Stimulated activated CD4-positive, alpha-beta T cell treated with anti-CD3 and anti-CD28 coated beads, Interleukin-4, amount 100 ng/mL, for 48 hours (primary cell): ENCODE data around the gene AMFR.

Experiments used
- DNase-seq, 2 donors: peaks; one replicate each; pipeline ENCODE4 v3.0.0-alpha.2; 2020; ENCODE audit warnings: low read depth in 2 of 2

Gene AMFR

GRCh38 chr16:56363181-56363716, 62.1 kb downstream of the AMFR start:
- DNase-seq = no peak

DNA sequence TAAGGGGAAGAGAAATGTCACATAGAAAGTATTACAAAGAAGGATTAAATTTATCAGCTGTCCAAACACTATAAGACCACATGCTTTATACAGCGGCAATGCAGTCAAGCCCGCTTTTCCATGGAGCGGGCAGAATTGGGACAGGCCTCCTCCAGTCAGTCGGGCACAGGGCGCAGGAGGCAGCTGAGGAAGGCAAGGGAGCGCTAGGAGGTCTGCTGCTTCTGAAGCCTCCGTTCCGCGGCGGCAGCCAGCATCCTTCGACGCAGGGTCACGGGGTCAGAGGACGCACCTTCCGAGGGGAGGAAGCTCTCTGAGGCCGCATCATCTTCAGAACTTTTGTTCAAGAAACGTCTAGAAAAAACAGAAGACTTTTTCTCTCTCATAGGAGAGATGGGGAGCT, 62.6 kb downstream of the AMFR start:
- DNase-seq = no peak

GRCh38 chr16:56362057-56362655, 63.2 kb downstream of the AMFR start:
- no peak for DNase-seq

GRCh38 chr16:56360117-56361008, 65.0 kb downstream of the AMFR start:
- DNase-seq = no peak

DNA sequence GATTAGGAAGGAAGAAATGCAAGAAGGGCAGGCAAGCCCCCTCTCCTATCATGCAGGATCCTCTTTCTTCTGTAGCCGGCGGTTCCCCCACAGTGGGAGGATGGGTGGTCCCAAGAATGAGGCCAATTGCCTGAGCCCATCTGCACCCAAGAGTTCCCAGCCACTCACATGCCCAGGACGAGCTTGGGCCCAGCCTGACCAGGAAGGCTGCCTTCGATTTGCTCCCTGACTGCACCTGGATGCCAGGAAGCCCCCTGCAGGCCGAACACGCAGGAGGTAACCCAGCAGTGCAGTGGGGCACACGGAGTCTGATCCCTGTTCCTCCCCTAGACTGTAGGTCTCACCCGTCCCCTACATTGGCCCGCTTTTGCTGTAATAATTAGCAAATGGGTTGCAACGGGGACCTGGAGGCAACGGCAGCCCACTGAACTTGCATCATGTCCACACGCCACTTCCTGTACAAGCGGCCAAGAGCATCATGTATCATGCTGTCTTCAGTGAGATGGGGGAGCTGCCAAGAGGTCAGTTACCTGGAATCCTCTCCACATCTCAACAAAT, 67.5 kb downstream of the AMFR start:
- DNase-seq = no peak

DNA sequence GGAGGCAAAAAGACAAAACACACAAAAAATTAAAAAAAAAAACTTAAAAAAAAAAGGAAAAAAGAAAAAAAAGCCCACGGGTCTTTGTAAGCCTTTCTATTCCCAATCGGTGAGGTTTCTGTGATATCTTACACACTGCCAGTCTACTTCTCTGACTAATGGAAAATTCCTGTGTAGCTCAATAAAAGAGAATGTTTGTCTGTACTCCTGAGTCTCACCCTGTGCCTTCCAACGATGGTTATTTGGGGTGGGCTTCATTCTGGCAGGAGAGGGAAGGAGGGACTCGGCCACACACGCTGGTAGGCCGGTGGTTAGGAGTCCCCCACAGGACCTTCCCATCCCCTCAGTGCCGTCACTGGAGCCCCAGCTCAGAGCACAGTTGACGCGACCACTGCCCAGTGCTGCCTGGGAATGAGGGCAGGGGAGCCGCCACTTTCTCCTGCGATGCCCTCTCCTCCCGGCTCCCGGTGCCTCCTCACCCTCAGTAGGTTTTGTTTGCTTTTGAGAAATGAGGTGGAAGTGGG, 68.0 kb downstream of the AMFR start:
- DNase-seq = no peak

GRCh38 chr16:56356276-56357240, 68.8 kb downstream of the AMFR start:
- peak; percentile 35 to 44 for DNase-seq

DNA sequence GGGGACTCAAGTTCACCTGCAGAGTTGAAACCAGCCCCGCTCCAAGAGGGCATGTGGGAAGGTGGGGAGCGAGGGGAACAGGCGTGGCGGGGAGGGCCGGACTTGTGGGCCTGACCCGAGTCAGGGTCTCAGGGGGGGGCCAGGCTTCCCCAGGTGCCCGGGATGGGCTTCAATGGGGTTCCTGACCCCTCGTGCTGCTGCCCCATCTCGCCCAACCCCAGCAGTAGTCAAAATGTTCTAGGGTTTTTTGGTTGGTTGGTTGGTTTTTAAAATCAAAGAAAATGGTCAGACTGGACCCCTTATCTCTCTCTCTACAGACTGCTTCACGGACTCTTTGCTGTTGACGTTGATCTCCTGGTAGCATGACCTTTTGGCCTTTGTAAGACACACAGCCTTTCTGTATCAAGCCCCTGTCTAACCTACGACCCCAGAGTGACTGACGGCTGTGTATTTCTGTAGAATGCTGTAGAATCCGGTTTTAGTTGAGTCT, 69.5 kb downstream of the AMFR start:
- no peak for DNase-seq

DNA sequence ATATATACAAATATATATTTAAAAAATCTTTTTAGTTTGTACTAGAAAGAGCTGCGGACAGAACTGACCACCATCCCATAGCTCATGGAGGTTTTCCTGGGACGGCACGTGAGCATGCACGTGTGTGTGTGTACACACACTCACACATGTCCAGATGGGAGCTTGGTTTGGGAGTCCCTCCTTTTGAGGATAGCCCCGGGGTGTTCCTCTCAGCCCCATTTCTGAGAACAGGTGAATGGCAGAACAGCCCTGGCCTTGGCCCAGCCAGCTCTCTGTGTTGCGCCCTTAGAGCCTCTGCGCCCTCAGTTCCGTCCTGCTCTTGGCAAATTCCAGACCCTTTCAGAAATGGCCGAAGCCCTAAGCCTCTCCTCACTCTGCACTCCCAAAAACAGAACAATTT, 70.1 kb downstream of the AMFR start:
- no peak for DNase-seq

DNA sequence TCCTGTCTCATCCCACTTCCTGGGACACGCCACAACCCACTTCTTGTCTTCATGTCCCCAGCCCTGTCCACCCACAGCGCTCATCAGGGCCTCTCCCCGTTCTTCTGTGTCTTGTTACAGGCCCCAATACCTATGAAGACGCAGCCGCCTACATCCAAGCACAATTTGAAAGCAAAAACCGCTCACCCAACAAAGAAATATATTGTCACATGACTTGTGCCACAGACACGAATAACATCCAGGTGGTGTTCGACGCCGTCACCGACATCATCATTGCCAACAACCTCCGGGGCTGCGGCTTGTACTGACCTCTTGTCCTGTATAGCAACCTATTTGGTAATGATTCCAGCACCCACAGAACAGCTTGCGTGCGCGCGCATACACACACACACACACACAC, 70.6 kb downstream of the AMFR start:
- DNase-seq = no peak

DNA sequence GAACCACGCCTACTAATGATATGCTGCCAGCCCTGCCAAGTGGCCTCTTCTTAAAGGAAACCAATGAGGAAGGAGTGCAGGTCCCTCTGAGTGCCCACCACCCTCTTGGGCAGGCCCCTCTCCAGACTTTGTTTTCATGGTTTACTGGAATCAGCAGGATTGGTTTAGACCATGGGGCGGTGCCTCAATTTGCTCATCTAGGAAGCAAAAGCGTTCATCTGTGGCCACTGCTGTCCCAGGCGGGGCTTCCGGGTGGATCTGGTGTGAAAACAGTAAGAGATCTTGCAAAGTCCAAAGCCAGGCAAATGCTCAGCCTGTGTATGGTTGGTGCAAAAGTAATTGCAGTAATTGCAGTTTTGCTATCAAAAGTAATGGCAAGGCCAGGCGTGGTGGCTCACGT, 71.3 kb downstream of the AMFR start:
- DNase-seq = no peak

DNA sequence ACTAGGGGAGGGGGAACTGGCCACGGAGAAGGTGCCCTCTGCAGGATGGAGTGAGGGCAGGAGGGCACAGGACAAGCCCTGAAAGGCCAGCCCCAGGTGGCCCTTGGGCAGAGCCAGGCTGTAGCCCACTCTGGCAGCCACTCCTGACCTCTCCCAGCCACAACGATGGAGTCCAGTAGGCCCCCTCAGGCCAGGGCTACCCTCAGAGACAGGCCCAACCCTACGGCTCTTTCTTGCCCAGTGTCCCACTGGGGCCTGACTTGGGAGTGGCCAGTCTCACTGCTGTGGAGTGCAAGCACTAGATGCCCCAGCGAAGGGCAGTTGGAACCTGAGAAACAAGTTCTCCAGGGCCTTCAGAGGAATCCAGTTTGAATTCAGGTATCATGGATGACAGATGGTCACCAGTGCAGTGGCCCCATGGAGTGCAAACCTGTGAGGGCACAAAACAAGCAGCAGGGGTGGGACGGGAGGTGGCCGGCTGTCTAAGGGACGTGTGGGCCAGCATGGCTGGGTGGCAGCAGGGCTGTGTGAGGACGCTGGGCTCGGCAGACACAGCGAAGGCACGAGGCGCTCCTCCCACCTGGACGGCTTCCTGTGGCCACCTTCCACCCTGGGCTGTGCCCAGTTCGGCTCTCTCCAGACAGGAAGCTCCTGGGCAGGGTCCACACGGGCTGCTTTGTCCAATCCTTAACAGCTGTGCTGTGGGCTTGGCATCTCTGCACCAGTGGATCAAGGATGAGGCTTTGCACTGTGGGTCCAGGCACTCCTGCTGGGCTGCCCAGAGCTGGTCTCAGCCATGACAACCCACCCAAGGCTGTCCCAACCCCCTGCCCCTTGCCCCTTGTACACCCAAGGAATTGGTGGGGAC, 72.1 kb downstream of the AMFR start:
- no peak for DNase-seq

DNA sequence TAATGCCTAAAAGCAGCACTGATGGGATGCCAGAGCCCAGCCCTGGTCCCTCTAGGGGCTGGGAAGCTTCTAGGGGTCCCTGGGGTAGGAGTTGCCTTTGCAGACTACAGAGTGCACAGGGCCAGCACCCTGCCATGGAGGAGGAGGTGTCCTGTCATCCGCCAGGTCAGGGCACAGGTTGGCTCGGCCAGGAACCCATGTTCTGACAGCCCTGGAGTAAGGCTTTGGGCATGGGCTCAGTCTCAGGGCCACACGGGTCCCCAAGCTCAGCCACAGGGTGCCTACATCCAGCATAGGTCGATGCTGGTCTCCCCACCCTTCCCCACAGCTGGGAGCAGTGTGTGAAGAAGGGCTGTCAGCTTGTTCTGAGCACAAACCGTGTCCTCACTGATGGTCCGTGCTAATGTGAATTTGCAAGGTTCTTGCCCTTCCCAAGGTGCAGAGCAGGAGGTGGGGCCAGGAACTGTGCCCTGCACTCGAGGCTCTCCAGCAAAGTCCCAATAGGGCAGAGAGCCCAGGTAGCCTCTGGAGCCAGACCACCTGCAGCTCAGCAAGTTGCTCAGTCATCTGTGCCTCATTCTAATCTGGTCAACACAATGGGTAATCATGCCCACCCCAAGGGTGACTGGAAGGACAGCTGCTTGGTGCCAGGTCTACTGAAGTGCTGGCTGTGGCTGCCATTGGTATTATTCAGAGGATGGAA, 72.8 kb downstream of the AMFR start:
- DNase-seq = no peak

- DNase-seq = no peak
Observed at GRCh38 chr16:56351481-56351880, 73.9 kb downstream of the AMFR start.

DNA sequence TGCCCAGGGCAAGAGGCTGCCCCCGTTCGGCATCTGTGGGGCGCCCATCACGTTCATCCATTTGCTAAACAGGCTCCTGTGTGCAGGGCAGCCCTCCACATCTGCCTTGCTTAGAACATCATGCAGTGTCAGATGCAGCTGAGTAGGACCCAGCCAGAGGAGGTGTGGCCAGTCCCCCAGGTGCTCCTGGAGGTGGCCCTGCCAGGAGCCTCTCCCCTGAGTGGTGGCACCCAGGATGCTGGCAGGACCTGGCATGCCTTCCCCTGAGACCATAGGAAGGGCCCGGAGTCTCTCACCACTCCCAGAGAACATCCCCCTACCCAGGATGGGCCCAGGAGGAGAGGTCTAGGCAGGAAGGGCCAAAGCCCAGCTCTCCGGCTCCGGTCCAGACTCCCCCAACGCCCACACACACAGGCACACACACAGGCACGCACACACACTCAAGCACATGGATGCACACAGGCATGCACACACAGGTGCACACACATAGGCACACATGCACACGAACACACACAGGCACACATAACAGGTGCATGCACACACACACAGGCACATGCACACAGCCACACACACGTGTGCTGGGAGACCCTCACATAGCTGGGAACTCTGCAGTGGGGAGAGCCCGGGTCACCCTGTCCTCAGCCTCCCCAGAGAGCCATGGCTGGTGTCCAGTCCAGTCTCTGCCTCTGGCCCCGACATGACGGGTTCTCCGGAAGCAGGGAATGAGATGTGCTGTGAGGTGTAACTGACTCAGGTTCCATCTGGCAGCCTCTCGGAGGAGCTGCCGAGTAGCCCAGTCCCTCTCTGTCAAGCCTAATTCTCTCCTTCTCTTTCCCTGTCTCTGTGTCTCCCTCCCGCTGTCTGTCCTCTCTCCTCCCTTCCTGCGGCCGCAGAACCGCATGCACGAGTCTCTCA, 74.6 kb downstream of the AMFR start:
- no peak for DNase-seq

DNA sequence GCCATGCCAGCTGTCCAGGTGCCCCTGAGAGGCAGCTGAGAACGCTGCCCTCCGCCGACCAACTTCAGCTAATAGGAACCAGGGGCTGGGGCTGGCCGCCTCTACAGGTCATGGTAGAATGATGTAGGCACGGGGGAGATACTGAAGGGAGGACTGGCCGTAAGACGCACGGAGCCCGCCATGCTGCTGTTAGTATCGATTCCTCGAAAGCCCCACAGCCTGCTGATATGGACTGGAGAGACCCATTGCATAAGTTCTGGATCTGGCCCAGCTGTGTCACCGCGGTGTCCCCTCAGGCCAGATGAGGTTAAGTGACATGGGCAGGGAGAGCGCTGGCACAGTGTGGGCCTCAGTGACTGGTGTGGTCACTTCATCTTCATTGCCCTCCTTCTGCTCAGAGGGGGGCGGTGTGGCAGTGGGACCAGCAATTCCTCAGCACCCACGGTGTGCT, 75.6 kb downstream of the AMFR start:
- DNase-seq = no peak

DNA sequence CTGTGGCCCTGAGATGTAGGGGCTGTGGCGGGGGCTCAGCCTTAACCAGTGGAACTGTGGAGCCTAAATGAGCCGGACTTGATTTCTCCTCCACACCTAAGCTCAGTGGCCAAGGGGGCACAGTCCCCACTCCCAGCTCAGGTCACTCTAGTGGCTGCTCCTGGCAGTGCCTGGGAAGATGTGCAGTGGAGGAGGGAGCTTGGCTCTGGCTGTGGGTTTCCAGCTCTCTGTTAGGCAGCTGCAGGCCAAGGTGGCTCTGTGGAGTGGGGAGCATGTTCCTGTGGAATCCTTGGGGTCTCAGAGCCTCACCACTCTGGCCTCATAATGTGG, 76.3 kb downstream of the AMFR start:
- DNase-seq = no peak
